ENCODE data around the gene CHD8.

CHD8 gene

GRCh38 chr14:21486640-21487087 lies 30.7 kb upstream of the CHD8 start:
- peak; percentile 46 for ATAC-seq
- TF ChIP-seq ZNF70 (CRISPR knock-in tag; IDR thresholded peaks at IDR 0.05) (no peak), ZFP30 (CRISPR knock-in tag; IDR thresholded peaks at IDR 0.05) (no peak), TOX (CRISPR knock-in tag; IDR thresholded peaks at IDR 0.05; ENCODE audit: borderline replicate concordance) (no peak), ZC3H10 (CRISPR knock-in tag; IDR thresholded peaks at IDR 0.05) (no peak), POU6F1 (CRISPR knock-in tag; IDR thresholded peaks at IDR 0.05; ENCODE audit: borderline replicate concordance, low read depth) (no peak), ZFP3 (CRISPR knock-in tag; IDR thresholded peaks at IDR 0.05) (no peak), GLIS3 (CRISPR knock-in tag; IDR thresholded peaks at IDR 0.05) (no peak), SNAI2 (CRISPR knock-in tag; IDR thresholded peaks at IDR 0.05) (no peak), PPARA (CRISPR knock-in tag; IDR thresholded peaks at IDR 0.05; ENCODE audit: borderline replicate concordance) (no peak), RARB (CRISPR knock-in tag; IDR thresholded peaks at IDR 0.05) (no peak), OSR1 (CRISPR knock-in tag; IDR thresholded peaks at IDR 0.05) (no peak), CSDC2 (CRISPR knock-in tag; IDR thresholded peaks at IDR 0.05) (no peak), ARNTL (CRISPR knock-in tag; IDR thresholded peaks at IDR 0.05; ENCODE audit: borderline replicate concordance, low read depth) (no peak), BACH2 (CRISPR knock-in tag; IDR thresholded peaks at IDR 0.05; ENCODE audit: borderline replicate concordance) (no peak), ISL1 (CRISPR knock-in tag; IDR thresholded peaks at IDR 0.05) (no peak)
- TF ChIP-seq, protein P1, sequence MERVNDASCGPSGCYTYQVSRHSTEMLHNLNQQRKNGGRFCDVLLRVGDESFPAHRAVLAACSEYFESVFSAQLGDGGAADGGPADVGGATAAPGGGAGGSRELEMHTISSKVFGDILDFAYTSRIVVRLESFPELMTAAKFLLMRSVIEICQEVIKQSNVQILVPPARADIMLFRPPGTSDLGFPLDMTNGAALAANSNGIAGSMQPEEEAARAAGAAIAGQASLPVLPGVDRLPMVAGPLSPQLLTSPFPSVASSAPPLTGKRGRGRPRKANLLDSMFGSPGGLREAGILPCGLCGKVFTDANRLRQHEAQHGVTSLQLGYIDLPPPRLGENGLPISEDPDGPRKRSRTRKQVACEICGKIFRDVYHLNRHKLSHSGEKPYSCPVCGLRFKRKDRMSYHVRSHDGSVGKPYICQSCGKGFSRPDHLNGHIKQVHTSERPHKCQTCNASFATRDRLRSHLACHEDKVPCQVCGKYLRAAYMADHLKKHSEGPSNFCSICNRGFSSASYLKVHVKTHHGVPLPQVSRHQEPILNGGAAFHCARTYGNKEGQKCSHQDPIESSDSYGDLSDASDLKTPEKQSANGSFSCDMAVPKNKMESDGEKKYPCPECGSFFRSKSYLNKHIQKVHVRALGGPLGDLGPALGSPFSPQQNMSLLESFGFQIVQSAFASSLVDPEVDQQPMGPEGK (CRISPR knock-in tag; IDR thresholded peaks at IDR 0.05; ENCODE audit: borderline replicate concordance), result no peak

DNA sequence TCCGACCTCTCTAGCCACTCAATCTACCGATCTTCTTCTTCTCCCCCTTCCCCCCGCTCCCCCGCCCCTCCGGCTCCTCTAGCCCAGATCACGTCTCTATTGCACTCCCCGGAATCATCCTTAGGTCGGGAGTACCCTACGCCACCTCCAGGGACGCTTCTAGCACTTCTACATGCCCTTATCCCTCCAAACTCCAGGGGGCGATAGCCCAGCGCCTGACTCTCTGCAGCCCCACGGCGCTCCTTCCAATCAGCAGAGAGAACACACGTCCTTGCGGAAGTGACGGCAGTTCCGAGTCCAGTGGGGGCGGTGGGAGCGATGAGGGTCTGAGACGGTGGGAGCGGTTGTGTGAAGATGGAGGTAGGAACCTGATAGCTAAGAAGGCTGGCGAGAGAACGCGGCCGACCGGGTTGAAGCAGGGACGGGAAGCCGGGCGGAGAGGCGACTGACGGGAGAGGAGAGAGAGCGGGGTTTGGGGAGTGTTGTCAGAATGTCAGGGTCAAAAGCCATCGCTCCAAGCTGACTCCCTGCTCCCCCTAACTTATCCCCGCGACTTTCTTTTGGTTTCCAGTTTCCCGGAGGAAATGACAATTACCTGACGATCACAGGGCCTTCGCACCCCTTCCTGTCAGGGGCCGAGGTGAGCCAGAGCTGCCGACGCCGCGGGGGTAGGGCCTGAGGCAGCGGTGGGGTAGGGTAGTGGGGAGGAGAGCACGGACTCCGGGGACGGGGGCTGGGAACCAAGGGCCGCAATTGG lies 21.2 kb upstream of the CHD8 start, which contains the start of the genes RAB2B and TOX4:
Gene RAB2B (minus strand): TSS at position 35 of the 757 bp plus-strand sequence. CDS start 87 bp downstream, outside the sequence.
Gene TOX4 (plus strand): TSS at position 271 of the 757 bp plus-strand sequence. CDS start 84 bp downstream, at position 355.
- no peak for TF ChIP-seq BACH2 (CRISPR knock-in tag; IDR thresholded peaks at IDR 0.05; ENCODE audit: borderline replicate concordance)
- TF ChIP-seq GLIS3 (CRISPR knock-in tag; IDR thresholded peaks at IDR 0.05), result 0 out of 2 replicates have a peak, but pooled peaks have one; percentile 33
- ATAC-seq, result peak; percentile 99

DNA sequence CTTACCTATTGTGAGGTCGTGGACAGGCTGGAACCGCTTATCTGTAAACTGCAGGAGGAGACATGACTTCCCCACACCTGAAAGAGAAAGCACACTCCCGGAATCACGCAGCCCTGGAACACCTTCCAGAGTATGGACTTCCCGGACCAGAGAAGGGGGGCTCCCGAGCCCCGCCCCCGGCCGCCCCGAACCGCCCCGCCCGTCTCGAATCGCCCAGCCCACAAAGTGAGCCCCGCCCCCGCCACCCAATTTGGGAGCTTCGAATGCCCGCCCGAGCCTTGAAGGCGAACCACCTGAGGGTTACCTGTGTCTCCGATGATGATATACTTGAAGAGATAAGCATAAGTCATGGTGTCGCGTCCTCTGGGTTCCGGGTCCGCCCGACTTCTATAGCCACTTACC lies 20.6 kb upstream of the CHD8 start:
- no peak for TF ChIP-seq ESRRG (CRISPR knock-in tag; IDR thresholded peaks at IDR 0.05)
- no peak for TF ChIP-seq CREB5 (CRISPR knock-in tag; IDR thresholded peaks at IDR 0.05; ENCODE audit: low read depth)
- TF ChIP-seq, protein P1 (CRISPR knock-in tag; IDR thresholded peaks at IDR 0.05; ENCODE audit: borderline replicate concordance), result no peak
- TF ChIP-seq, protein P2, sequence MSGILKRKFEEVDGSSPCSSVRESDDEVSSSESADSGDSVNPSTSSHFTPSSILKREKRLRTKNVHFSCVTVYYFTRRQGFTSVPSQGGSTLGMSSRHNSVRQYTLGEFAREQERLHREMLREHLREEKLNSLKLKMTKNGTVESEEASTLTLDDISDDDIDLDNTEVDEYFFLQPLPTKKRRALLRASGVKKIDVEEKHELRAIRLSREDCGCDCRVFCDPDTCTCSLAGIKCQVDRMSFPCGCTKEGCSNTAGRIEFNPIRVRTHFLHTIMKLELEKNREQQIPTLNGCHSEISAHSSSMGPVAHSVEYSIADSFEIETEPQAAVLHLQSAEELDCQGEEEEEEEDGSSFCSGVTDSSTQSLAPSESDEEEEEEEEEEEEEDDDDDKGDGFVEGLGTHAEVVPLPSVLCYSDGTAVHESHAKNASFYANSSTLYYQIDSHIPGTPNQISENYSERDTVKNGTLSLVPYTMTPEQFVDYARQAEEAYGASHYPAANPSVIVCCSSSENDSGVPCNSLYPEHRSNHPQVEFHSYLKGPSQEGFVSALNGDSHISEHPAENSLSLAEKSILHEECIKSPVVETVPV (CRISPR knock-in tag; IDR thresholded peaks at IDR 0.05), result no peak
- TF ChIP-seq TOX (CRISPR knock-in tag; IDR thresholded peaks at IDR 0.05; ENCODE audit: borderline replicate concordance), result no peak
- TF ChIP-seq, protein P3, sequence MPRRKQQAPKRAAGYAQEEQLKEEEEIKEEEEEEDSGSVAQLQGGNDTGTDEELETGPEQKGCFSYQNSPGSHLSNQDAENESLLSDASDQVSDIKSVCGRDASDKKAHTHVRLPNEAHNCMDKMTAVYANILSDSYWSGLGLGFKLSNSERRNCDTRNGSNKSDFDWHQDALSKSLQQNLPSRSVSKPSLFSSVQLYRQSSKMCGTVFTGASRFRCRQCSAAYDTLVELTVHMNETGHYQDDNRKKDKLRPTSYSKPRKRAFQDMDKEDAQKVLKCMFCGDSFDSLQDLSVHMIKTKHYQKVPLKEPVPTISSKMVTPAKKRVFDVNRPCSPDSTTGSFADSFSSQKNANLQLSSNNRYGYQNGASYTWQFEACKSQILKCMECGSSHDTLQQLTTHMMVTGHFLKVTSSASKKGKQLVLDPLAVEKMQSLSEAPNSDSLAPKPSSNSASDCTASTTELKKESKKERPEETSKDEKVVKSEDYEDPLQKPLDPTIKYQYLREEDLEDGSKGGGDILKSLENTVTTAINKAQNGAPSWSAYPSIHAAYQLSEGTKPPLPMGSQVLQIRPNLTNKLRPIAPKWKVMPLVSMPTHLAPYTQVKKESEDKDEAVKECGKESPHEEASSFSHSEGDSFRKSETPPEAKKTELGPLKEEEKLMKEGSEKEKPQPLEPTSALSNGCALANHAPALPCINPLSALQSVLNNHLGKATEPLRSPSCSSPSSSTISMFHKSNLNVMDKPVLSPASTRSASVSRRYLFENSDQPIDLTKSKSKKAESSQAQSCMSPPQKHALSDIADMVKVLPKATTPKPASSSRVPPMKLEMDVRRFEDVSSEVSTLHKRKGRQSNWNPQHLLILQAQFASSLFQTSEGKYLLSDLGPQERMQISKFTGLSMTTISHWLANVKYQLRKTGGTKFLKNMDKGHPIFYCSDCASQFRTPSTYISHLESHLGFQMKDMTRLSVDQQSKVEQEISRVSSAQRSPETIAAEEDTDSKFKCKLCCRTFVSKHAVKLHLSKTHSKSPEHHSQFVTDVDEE (CRISPR knock-in tag; IDR thresholded peaks at IDR 0.05), result no peak
- no peak for TF ChIP-seq ZNF70 (CRISPR knock-in tag; IDR thresholded peaks at IDR 0.05)
- TF ChIP-seq PPARA (CRISPR knock-in tag; IDR thresholded peaks at IDR 0.05; ENCODE audit: borderline replicate concordance), result no peak
- TF ChIP-seq ZNF8 (CRISPR knock-in tag; IDR thresholded peaks at IDR 0.05), result no peak
- TF ChIP-seq ISL1 (CRISPR knock-in tag; IDR thresholded peaks at IDR 0.05), result no peak
- no peak for TF ChIP-seq ARNTL (CRISPR knock-in tag; IDR thresholded peaks at IDR 0.05; ENCODE audit: borderline replicate concordance, low read depth)
- TF ChIP-seq OSR1 (CRISPR knock-in tag; IDR thresholded peaks at IDR 0.05), result no peak
- TF ChIP-seq TCF4 (CRISPR knock-in tag; IDR thresholded peaks at IDR 0.05; ENCODE audit: borderline replicate concordance), result no peak
- no peak for TF ChIP-seq GLIS3 (CRISPR knock-in tag; IDR thresholded peaks at IDR 0.05)
- TF ChIP-seq ZFP30 (CRISPR knock-in tag; IDR thresholded peaks at IDR 0.05), result no peak
- no peak for TF ChIP-seq SNAI2 (CRISPR knock-in tag; IDR thresholded peaks at IDR 0.05)
- no peak for TF ChIP-seq ZNF565 (CRISPR knock-in tag; conservative IDR thresholded peaks at IDR 0.05; ENCODE audit: low read depth)
- no peak for TF ChIP-seq CSDC2 (CRISPR knock-in tag; IDR thresholded peaks at IDR 0.05)
- TF ChIP-seq POU6F1 (CRISPR knock-in tag; IDR thresholded peaks at IDR 0.05; ENCODE audit: borderline replicate concordance, low read depth), result no peak
- ATAC-seq, result peak; percentile 80
